ENCODE results near the gene DSCAML1.
A peak's percentile ranks its signal among the peaks of the same experiment; 100 is the strongest.

The DSCAML1 gene, protein sequence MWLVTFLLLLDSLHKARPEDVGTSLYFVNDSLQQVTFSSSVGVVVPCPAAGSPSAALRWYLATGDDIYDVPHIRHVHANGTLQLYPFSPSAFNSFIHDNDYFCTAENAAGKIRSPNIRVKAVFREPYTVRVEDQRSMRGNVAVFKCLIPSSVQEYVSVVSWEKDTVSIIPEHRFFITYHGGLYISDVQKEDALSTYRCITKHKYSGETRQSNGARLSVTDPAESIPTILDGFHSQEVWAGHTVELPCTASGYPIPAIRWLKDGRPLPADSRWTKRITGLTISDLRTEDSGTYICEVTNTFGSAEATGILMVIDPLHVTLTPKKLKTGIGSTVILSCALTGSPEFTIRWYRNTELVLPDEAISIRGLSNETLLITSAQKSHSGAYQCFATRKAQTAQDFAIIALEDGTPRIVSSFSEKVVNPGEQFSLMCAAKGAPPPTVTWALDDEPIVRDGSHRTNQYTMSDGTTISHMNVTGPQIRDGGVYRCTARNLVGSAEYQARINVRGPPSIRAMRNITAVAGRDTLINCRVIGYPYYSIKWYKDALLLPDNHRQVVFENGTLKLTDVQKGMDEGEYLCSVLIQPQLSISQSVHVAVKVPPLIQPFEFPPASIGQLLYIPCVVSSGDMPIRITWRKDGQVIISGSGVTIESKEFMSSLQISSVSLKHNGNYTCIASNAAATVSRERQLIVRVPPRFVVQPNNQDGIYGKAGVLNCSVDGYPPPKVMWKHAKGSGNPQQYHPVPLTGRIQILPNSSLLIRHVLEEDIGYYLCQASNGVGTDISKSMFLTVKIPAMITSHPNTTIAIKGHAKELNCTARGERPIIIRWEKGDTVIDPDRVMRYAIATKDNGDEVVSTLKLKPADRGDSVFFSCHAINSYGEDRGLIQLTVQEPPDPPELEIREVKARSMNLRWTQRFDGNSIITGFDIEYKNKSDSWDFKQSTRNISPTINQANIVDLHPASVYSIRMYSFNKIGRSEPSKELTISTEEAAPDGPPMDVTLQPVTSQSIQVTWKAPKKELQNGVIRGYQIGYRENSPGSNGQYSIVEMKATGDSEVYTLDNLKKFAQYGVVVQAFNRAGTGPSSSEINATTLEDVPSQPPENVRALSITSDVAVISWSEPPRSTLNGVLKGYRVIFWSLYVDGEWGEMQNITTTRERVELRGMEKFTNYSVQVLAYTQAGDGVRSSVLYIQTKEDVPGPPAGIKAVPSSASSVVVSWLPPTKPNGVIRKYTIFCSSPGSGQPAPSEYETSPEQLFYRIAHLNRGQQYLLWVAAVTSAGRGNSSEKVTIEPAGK (N-terminal part only)

DNA sequence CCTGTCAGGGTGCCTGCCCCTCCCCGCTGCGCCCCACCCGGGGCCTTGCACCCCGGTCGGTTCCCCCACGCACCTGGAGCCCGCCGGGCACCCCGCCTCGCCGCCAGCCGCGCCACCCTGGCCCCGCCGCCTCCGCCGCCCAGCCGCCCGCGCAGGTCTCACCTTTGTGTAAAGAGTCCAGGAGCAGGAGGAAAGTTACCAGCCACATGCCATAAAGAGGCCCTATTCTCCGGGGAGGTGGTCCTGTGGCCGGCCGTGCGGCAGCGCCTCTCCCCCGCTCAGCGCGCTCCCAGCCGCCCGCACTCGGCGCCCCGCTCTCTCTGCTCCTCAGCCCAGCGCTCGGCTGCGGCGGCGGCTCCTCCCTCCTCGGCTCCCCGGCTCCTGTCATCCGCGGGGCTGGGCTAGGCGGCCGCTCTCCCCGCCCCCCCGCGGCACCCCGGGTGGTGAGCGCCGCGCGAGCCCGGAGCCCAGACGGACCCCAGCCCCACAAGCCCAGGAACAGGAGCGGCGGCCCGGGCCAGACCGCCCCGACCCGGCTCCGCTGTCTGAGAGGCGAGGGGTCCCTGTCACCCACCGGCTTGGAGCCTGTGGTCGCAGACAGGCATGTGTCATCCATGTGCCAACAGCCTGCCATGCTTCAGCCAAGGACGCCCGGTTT, at the start of gene DSCAML1:
Gene DSCAML1 (minus strand): TSS at position 345 of the 658 bp plus-strand sequence. CDS start 137 bp downstream, at position 208.
- DNase-seq (ENCODE audit: low spot score) = peak; percentile 31

GRCh38 chr11:117843666-117844484, 46.9 kb upstream of the DSCAML1 start:
- DNase-seq (ENCODE audit: low spot score) = peak; percentile 82

DNA sequence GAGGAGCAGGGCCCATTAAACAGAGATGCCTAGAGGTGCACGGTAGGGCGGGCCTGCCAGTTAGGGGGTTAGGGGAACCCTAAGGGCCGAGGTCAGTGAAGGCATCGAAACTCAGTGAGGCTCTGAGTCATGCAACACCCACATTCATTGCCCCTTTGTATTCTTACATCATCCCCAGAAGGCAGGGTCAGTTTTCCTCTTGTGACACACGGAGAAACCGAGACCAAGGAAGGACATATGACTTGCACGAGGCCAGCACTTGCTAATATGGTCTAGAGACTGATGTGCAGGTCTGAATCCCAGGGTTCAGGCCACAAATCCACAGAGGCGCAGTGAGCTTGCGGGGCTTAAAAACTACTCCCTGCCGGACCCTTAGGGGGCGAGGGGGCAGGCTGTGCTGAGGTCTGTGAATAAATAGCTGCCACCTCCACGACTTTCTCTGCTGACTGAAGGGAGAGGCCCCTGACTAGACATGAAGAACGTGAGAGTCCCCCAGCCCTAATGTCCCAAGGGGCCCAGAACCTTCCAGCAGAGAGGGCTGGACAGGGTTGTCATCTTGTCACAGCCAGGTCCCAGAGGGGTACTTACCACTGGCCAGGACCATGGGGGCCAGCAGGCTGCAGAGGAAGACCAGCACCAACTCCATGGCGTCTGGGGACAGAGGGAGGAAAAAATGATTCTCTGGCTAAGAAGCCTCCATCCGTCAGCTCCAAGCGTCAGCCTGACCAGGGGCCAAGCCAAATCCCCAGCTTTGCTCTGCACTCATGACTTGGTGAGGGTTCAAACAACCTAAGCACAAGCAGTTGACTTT, 45.3 kb upstream of the DSCAML1 start:
- DNase-seq (ENCODE audit: low spot score) = no peak

DNA sequence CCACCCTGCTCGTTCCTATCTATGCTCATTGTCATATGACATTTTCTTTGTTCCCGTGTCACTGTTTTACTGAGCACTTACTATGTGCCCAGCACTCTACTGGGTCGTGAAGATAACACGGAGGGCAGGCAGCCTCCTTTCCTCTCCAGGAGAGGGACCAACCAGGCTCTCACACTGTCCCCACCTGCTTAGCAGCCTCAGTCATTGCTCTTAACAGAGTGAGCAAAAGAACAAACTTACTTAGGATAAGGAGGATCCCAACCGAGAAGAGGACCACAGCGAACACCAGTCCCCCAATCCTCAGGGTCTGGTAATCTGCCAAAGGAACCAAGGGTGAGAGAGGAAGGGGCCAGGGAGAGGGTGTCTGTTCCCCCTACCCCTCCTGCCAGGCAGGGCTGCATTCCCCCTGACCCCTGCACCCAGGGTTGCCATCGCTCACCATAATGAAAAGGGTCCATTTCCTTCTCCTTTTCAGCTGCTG, 44.6 kb upstream of the DSCAML1 start:
- DNase-seq (ENCODE audit: low spot score) = no peak

DNA sequence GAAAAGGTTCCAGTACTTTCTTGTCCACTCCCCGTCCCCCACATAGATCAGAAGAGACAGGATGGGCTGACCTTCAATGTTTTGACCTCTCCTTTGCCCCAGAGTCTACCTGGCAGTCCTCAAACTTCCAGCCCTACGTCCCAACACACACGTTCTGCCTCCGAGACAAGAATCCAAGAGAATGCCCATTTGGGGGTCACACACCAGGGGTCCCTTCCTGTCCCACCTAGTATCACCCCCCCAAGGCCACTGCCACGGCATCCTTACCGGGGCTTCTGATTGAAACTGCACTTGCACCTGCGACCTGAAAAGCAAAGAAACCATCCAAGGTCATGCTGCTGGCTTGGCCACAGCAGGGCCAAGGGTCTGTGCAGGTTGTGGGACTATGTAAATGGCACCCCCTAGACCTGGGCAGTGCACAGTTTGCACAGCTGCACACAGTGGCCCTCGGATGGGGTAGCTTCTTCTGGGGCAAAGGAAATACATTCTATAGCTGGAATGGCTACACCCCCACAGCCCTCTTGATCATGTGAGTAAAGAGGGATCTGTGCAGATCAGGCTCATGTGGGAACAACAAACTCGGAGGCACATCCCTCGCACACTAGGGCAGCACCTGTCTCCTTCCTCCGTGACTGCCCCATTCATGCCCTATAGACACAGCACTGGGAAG, 44.0 kb upstream of the DSCAML1 start:
- DNase-seq (ENCODE audit: low spot score) = no peak

GRCh38 chr11:117839936-117840813, 43.2 kb upstream of the DSCAML1 start:
- DNase-seq (ENCODE audit: low spot score) = no peak

- DNase-seq (ENCODE audit: low spot score) = no peak
These were observed 42.4 kb upstream of the DSCAML1 start for GRCh38 chr11:117839380-117839881.

DNA sequence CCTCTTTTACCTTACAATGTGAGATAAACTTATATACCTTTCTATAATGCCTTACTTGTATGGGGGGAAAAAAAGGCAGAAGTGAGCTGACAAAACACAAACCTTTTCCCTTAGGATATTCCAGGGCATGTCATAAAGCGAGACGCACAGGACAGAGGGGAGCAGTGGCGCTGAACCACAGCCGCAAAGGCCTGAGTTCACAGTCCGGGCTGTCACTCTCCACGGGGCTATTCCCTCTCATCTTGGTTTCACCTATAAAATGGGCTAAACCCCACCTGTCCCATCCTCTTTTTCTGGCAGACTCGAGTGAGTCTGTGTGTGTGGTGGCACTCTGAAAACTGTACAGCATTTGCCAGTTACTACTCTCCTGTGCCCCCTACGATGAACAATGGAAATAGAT, 41.9 kb upstream of the DSCAML1 start:
- no peak for DNase-seq (ENCODE audit: low spot score)

- no peak for DNase-seq (ENCODE audit: low spot score)
These were observed 40.8 kb upstream of the DSCAML1 start for GRCh38 chr11:117837791-117838190.

DNA sequence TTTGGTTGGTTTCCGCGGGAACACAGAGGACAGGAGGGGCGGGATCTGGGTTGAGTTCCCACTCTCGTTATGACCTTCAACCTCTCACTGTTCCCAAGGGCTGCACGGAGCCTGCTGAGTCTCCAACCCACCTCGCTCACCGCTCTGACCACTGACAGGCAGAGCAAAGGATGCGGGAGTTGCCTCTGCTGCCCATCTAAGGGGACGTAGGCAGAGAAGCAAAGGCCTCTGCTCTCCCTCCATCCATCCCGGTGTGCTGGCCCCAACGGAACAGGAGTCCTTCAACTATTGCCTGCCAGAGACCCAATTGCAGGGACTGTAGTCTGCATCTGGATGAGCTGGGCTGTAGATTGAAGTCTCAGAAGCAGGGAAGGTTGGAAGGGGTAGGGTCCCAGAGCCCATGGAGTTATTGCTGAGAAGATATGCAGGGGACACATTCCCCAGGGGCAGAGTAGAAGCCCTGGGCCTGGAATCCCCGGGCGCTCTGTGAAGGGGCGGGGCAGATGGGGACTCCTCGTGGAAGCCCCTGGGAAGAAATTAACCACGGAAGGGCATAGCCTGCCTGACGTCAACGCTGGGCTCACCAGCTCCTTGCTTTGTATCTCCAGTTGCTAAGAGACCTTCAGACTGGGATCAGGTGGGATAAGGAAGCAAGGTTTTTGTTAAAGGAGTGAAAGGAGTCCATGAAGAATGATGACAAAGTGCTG, 40.2 kb upstream of the DSCAML1 start:
- no peak for DNase-seq (ENCODE audit: low spot score)

- DNase-seq (ENCODE audit: low spot score) = no peak
These were observed 39.3 kb upstream of the DSCAML1 start for GRCh38 chr11:117836077-117836960.

DNA sequence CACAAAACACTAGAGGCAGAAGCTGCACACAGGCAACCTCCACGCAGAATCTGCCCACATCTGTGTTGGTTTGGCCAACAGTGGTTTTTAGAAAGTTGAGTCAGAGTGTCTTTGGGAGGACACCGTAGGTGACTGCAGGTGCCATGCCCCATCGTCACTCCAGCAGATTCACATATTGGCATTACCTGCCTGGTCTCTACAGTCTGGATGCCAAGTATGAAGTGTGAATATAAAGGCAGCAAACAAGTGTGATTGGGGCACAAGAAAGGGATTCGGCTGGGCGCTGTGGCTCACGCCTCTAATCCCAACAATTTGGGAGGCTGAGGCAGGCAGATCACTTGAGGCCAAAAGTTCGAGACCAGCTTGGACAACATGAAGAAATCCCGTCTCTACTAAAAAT, 38.6 kb upstream of the DSCAML1 start:
- no peak for DNase-seq (ENCODE audit: low spot score)

DNA sequence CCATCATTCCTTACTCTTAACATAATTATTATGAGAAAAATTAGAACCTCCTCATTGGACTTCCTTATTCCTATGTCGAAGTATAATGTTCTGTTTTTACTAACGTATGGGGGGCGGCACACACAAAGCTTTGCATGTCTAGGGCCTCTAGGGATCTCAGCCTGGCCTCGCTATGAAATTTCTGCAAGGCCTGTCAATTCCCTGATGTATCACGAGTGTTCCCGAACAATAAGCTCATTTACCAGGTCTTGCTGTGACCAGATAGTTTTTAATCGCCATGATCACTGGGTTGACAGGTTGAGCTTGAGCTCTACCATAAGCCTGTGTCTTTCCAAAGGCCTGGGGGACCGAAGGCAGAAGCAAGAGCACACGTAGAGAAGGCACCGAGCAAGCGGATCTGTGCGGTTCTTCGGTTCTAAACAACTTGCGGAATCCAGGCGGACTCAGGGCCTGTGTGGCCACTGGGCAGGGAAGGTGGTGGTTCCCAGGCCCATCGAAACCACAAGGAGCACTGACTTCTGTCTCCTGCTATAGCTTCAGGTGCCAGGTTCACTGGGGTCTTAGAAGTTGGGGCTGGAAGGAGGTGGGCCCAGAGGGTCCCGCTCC, 37.9 kb upstream of the DSCAML1 start:
- no peak for DNase-seq (ENCODE audit: low spot score)

DNA sequence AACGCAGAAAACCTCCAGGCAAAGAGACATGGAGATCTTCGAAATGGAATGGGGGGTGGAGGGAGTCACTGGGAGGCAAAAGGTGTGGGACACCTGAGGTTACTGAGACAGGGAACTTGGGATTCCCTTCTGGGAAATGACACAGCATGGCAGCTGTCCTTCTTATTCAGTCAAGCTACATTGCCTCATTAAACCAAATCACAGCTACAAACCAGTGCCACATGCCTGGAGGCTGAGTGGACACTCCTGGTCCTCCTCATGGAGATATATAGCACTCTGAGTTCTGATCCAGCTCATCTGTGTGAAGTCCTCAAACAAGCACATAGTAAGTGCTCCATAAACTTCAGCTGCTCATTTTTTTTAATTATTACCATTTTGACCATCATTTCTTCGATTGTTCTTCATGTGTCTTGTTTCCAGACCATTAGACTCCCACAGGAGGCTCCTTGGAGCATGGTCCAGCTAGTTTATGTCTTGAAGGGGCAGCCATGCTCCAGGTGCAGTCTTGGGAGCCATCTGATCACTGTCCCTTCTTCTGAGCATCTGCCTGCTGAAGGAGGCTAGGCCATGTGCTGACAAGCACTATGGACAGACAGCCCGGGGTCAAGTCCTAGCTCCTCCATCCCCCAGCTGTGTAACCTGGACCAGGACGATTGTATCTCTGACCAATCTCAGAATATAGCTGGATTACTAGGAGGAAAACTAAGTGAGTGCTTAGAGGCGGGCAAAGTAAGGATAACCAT, 37.2 kb upstream of the DSCAML1 start:
- DNase-seq (ENCODE audit: low spot score) = no peak

DNA sequence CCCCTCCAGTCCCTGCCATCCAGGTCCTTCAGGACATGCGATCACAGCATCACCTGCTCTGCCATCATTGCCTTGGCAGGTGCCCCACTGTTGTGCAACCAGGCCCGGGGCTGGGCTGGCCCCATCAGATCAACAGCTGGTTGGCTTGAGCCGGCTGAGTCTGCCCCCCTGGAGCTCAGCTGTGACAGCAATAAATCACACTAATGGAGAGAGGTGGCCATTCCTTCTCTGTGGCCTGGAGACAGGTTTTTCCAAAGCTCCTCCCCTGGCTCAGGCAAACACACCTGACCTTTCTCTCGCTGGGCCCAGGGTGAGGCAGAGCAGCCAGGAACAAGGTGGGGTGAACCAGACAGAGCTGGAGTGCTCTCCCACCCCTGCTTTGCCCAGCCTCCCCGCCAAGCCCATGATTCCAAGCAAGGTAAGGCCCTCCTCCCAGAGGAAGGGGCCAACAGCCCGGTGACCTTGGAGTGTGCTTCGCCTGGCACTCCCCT, 36.4 kb upstream of the DSCAML1 start:
- no peak for DNase-seq (ENCODE audit: low spot score)
